ENCODE results near the gene HTR4. TPM values are rescaled to one million over a fixed set of nuclear protein-coding genes. Genes with fewer than 3 reads are reported as not detected.
"Not testable (repeated sequence)": the region's sequence is repeated elsewhere in the genome, so short reads cannot be mapped to it uniquely, and the experiment has no call there.

Gene HTR4, protein sequence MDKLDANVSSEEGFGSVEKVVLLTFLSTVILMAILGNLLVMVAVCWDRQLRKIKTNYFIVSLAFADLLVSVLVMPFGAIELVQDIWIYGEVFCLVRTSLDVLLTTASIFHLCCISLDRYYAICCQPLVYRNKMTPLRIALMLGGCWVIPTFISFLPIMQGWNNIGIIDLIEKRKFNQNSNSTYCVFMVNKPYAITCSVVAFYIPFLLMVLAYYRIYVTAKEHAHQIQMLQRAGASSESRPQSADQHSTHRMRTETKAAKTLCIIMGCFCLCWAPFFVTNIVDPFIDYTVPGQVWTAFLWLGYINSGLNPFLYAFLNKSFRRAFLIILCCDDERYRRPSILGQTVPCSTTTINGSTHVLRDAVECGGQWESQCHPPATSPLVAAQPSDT
- total RNA-seq: not detected

DNA sequence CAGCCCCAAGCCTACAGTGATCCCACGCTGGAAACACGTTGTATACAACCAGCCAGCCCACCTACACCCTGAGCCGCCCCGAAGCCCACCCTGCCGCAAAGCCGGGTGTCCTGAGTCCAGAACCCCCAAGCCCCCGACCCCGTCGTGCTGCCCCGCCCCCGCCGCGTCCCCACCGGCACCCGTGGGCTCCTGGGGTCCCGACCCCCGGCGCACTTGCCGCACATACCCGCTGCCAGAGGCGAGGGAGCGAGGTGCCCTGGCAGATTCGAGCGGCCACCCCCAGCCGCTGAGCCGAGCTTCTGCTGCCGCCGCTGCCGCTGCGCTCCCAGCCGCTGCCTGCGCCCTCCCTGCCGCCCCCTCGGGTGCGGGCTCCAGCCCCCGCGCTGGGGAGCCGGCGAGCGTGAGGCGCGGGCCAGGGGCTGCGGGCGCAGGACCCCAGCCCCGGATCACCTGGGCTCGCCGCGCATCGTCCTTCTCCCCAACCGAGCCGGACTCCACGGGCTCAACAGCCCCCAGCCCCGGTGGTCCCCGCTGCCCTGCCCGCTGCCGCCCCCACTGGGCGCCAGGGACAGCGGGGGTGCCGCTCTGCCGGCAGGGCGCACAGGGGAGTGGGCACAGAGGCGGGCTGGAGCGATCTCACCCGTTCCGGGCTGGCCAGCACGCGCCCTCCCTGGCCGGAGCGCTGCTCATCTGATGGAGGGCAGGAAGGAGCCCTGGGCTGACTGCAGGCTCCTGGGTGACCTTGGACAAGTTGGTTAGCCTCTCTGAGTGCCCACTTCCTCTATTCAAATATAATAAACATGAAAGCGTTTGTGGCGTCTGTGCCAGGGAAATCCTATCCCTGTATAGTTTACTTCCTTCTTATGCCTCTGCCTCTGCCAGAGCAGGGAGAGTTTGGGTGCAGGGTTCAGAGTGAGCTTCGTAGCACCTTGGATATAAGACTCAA is at the start of gene HTR4:
TSS of gene HTR4 (minus strand) at position 692 of the 946 bp plus-strand sequence. CDS start 17,513 bp downstream, outside the sequence.
- no peak for DNase-seq (ENCODE audit: low spot score)

DNA sequence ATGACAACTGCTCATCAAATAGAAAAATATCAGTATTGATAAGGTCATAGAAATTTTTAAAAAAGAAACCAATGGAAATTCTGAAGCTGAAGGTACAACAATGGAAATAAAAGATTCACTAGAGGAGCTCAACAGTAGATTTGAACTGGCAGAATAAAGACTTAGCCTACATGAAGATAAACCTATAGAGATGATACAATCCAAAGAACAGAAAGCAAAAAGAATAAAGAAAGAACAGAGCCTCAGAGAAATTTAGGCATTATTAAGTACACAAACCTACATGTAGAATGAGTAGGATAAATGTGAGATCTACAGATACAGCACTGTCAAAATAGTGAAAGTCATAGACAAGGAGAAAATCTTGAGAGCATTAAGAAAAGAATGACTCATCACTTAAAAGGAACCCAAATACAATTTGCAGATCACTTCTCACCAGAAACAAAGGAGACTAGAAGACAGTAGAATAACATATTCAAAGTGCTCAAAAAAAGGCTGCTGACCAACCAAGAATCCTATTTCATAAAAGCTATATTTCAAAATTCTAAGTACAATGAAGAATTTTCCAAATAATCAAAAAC is 47.8 kb upstream of the HTR4 start:
- DNase-seq (ENCODE audit: low spot score): no peak

DNA sequence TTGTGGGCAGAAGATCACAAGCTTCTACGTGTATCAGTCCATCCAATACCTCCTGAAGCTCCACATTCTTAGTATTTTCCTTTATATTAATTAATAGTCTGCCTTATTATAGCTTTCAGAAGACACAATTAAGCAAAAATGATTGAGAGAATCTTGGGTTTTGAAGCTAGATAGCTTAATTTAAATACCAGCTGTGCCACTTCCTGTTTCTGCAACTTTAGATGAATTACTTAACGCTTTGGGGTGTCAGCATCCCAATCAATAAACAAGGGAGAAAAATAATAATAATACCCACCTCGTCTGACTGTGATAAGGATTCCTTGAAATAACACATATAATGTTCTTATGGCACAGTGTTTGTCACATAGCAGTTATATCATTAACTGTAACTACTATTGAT is 44.7 kb upstream of the HTR4 start:
- DNase-seq (ENCODE audit: low spot score): no peak

DNA sequence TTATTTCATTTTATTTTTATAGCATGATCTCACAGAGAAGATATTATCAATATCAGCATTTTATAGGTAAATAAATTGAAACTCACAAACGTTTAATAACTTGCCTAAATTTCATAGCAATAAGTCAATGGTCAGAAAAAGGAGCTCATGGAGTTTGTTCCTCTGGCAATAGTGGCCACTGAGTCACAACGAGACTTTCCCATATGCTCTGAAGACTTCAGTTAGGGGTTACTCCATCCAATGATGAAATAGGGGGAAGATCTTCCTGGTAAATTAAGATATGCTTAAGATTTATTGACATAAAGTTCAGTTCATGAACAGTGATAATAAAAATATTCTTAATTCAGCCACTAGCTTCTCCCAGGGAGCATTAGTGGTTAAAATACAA is 43.5 kb upstream of the HTR4 start:
- no peak for DNase-seq (ENCODE audit: low spot score)

DNA sequence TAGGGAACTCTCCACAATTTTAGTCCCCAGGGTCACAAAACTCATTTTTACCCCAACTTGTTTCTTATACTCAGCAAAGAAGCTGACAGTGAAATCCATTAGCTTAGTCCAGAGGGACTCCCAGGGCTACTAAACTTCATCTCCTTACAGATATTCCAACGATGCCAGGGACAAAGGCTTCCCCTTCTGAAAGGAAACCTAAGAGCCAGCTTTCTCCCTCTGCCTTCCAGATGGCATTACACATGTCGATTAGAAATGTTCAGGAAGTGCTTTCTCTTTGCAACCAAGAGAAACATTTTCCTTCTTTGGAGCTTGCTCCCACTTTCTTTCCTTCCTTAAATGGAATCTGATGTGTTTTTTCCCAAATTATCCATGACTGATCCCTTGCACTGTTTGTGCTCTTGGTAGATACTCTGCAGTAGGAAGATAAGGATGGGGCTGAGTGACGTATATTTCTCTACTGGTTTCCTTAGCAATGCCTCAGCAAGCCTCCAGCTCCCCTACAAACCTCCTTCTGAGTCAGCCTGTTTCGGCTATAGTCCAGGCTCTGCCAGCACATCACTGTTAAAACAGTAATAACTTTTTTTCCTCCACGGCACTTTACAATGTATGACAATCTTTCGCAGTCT is 43.0 kb upstream of the HTR4 start:
- DNase-seq (ENCODE audit: low spot score): no peak

DNA sequence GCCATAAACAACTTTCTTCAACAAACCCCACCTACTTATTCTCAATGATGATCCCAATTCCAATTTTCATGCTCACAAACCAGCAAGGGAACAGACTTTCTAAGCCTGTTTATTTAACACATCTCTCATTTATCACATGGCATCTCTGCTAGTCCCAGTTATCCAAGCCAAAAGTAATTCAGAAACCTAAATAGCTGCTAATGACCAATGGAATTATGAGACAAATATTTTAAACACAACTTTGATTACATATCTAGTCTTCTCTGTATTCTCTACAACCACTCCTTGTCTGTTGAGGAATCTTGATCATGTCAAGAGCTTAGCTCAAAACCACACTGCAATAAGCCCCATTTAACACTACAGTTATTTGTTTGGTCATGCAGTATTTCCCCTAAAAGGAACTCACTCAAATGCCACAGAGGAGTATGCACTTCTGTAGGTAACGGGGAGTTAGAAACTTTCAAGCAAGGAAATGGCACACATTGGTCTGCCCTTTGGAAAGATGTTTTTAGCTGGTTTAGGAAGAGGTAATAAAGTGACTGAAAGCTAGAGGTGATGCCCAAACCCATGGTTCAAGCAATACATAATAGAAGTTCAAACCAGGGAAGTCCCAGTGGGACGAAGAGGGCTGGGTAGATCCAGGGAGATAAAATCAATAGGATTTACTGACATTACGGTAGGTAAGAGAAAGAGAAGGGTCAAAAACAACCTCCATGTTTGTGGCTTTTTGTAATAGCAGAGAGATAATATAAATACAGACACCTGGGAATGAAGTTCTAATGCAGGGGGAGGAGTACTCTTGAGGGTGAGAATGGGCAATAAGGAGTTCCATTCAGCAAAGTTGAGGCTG is 42.1 kb upstream of the HTR4 start:
- DNase-seq (ENCODE audit: low spot score): no peak

DNA sequence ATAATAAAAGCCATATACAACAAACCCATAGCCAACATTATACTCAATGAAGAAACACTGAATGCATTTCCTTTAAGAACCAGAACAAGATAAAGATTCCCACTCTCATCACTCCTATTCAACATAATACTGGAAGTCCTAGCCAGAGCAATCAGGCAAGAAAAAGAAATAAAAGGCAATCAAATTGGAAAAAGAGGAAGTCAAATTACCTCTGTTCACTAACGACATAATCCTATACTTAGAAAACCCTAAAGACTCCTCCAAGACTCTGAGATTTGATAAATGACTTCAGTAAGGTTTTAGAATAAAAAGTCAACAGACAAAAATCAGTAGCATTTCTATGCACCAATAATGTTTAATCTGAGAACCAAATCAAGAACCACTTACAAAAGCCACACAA is 36.6 kb upstream of the HTR4 start:
- no peak for DNase-seq (ENCODE audit: low spot score)

DNA sequence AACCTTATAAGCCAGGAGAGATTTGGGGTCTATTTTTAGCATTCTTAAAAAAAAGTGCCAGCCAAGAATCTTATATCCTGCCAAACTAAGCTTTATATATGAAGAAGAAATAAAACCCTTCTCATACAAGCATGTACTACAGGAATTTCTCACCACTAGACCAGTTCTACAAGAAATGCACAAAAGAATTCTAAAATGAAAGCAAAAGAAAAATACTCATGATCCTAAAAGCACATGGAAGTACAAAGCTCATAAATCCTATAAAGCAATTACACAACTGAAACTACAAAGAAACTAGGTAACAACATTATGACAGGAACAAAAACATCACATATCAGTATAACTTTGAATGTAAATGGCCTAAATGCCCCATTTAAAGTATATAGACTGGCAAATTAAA is 34.5 kb upstream of the HTR4 start:
- no peak for DNase-seq (ENCODE audit: low spot score)

DNA sequence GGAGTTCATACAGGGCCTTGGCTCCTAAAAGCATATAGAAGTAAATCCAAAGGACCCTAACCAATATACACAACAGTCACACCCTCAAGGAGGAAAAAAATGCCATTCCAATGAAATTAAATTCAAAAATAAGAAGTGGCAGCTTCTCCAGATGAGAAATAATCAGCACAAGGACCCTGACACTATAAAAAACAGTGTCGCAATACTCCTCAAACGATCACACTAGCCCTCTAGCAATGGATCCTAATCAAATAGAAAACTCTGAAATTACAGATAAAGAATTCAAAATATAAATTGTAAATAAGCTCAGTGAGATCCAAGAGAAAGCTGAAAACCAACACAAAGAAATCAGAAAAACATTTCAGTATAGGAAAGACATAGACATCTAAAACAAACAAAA is 33.5 kb upstream of the HTR4 start:
- no peak for DNase-seq (ENCODE audit: low spot score)

DNA sequence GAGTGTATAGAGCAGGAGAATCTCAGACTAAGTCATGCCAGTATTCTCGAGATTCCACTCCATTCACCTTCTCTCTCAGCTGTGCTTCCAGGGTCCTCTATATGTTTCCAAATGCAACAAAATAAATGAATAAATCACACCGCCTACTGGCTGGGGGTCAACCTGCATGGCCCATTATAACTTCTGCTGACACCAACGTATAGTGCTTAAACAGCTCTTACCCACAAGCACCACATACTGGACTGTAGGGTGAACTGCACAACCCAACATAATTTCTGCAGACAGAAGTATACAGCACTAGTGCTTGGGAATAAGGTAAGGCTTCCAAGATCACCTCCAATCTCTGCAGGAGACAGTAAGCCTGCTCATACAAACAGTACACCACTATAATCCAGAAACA is 33.1 kb upstream of the HTR4 start:
- DNase-seq (ENCODE audit: low spot score): no peak

DNA sequence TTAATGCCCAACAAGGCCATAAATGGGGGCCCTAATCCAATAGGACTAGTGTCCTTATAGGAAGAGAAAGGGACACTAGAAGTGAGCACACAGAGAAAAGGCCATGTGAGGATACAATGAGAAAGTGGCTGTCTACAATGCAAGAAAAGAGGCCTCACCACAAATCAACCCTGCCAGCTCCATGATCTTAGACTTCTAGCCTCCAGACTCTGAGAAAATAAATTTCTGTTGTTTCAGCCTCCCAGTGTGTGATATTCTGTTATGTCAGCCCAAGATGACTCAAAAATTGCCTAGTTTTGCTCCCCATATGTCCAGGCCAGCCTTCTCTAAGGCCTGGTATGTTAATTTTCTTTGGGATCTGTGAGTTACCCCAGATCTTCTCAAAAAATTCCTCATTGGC is 32.3 kb upstream of the HTR4 start:
- no peak for DNase-seq (ENCODE audit: low spot score)

DNA sequence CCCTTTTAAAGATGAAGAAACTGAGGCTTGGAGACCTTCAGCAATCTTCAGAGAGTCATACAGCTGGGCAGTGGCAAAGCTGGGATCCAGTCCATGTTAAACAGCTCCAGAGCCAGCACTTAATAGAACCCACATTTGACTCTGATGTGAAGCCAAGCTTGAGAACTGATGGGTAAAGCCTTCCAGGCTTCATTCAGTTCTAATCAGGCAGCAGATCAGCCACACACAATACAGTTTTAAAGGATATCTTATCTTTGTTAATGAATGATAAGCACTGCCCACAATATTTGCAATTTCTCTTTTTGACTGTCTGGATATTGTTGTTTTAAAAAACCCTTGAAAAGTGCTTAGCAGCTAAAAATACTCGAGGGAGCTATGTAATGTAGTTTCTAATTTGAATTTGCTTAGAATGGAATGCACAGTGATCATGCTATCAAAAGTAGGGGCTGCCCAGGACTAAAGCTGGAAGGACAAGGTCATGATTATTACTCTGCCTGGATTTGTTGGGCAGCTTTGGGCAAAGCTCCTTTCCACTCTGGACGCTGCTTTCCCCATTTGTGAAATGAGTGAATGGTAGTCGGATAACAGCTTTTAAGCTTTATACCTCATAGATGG is 31.3 kb upstream of the HTR4 start:
- no peak for DNase-seq (ENCODE audit: low spot score)

DNA sequence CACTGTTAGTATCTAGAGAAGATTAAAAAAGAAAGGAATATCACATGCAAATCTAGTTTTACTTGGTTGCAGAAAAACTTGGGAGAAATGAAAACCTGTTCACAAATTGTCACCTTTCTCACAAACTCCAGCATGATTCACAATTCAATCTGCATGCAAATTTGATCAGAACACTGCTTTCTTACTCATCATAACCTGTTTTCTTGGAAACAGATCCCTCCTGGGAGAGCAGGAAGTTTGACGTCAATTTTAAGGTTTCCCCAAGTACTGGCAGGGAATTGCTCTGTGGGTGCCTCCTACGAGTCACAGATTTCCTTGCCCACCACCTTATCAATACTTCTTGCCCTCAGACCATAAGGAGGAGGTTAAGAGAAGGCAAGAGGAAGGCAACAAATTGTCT is 30.2 kb upstream of the HTR4 start:
- no peak for DNase-seq (ENCODE audit: low spot score)

DNA sequence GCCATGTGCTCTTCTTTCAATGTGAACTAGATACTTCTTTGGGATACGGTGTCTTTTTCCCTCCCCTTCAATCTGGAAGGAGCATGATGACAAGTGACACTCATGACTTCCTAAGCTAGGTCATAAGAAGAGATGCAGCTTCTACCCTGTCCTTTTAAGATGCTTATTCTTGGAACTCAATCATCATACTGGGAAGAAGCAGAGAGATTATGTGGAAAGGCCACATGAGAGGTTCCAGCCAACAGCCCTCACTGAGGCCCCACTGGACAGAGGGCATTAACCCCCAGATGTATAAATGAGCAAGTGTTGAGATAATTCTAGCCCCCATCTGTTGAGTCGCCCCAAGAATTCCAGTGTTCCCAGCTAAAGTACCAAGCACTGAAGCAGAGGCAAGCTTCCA is 29.3 kb upstream of the HTR4 start:
- no peak for DNase-seq (ENCODE audit: low spot score)

DNA sequence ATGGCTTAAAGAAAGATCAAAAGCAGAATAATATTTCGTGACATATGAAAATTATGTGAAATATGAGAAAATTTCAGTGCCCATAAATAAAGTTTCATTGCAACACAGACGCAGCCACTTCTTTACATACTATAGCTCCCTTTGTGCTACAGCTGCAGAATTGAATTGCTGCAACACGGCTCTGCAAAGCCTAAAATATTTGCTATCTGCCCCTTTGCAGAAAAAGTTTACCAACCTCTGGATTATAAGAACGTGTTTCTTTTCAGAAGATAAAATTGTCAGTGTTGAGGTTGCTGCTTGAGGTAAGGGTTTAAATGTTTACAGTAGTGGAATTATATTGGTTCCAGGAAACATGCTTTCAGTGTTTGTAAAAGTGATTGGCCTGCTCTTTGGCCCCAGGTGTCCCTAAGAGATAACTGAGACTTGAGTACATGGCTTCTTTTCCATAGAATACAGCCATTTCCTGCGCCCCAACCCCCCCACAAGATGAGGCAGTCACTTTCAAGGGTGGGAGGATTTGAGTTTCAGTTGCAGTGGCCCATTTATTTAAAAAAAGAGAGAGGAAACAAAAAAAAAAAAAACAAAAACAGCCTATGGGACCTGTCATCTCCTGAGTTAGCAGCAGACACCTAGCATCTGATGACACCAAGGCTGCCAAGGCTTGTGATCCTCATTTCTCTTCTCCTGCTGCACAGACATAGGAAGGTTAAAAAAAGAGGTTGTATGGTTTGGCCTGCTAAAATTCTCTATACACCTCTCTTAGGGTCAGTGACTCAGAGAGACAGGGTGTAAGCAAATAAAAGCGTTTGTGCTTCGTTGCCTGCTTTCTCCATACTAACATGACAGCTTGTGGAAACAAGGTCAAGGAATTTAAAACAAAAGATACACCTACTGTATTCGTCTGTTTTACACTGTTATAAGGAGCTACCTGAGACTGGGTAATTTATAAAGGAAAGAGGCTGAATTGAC is 28.0 kb upstream of the HTR4 start:
- no peak for DNase-seq (ENCODE audit: low spot score)

DNA sequence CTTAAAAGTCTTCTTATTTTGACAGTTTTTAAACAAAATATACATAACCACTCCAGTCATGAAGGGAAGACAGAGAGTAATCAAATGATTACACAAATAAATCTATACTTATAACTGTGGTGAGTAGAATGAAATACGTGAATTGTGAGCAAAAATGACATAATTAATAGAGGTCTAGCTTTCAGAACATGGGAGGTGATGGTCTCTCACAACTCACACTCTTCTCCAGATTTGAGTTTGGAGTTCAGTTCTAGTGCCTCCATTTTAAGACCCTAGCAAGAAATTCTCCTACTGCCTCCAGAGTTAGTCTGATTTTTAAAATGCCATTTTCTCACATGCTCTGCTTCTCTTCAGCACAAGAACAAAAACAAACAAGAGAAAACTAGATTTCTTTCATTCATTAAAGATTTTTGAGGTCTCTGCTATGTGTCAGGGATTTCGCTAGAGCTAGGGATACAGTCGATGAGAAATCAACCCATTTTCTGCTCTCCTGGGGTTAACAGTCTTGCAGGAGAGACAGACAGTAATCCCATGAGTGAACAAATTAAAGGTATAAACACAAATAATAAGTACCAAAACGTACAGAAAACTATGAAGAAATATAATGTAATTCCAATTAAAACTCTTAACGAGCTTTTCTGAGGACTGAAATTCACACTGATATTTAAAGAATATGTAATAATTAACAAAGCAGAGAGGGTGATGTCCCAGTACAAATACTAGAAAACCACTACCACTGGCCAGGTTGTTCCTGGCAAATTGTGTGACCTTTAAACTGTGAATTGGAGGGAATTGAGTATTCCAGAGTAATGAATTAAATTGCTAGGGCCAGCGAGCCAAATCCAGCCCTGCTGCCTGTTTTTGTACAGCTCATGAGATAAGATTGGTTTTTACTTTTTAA is 27.1 kb upstream of the HTR4 start:
- DNase-seq (ENCODE audit: low spot score): no peak

DNA sequence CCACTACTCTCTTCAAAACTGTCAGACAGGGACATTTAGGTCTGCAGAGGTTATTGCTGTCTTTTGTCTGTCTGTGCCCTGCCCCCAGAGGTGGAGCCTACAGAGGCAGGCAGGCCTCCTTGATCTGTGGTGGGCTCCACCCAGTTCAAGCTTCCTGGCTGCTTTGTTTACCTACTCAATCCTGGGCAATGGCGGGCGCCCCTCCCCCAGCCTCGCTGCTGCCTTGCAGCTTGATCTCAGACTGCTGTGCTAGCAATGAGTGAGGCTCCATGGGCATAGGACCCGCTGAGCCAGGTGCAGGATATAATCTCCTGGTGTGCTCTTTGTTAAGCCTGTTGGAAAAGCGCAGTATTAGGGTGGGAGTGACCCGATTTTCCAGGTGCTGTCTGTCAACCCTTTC is 19.4 kb upstream of the HTR4 start:
- DNase-seq (ENCODE audit: low spot score): not testable (repeated sequence)

DNA sequence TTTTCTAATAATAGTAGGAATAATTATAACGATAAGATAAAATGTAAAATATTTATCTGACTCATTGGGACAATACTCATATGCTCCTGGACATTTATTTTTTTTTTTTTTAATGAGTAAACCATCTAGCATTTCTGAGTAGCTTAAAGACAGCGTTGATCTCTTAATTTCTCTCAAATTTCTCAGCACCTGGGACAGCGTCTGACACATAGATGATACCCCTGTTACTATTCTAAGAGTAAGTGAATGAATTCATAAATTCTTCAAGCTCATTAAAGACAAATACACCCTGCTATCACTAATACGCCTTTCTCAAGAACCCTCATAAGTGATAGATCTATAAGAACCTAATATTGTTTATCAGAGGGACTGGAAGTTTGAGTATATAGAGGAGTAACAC is 12.0 kb upstream of the HTR4 start:
- no peak for DNase-seq (ENCODE audit: low spot score)

Data from ureter (tissue), 1 donor.